Endothelial cell of umbilical vein (primary cell): ENCODE measurements around the gene ANKUB1.

Experiments
- POLR2A ChIP-seq: IDR thresholded peaks from 2 replicates; pipeline ENCODE4 v1.6.1; 2012; ENCODE audit warnings: low read depth, mild to moderate bottlenecking, control low read depth, low read length
- POLR2AphosphoS5 ChIP-seq: IDR thresholded peaks from 2 replicates; pipeline ENCODE4 v1.6.1; 2012; ENCODE audit warnings: low read depth, mild to moderate bottlenecking, control low read depth, low read length, moderate library complexity; ENCODE audit not compliant: insufficient read depth
- TF ChIP-seq, protein P1 (sequence below), 2 donors: IDR thresholded peaks; 1 replicate in 1 of 2; 2 replicates in 1 of 2; pipeline ENCODE4 v1.5.1; 2011; ENCODE audit warnings: low read length in 2 of 2, mild to moderate bottlenecking in 2 of 2, moderate library complexity in 2 of 2, control low read depth in 1 of 2, inconsistent platforms in 1 of 2, low read depth in 1 of 2; ENCODE audit not compliant: insufficient read depth in 1 of 2; ENCODE audit errors: extremely low read depth in 1 of 2

DNA sequence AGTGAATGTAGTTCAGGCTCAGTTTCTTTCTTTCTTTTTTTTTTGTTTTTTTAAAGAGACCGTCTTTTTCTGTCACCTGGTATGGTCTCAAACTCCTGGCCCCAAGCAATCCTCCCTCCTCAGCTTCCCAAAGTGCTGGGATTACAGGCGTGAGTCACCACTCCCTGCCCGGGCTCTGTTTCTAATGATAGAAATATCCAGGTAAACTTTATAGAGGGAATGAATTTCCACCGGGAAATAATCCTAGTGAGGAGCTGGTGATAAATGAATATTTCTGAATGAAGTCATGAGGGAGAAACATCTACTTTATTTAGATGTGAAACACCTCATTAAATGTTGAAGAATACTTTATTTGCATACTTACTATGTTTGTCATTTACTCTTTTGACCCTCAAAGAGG lies 27.8 kb upstream of the ANKUB1 start:
- TF ChIP-seq, protein P1, sequence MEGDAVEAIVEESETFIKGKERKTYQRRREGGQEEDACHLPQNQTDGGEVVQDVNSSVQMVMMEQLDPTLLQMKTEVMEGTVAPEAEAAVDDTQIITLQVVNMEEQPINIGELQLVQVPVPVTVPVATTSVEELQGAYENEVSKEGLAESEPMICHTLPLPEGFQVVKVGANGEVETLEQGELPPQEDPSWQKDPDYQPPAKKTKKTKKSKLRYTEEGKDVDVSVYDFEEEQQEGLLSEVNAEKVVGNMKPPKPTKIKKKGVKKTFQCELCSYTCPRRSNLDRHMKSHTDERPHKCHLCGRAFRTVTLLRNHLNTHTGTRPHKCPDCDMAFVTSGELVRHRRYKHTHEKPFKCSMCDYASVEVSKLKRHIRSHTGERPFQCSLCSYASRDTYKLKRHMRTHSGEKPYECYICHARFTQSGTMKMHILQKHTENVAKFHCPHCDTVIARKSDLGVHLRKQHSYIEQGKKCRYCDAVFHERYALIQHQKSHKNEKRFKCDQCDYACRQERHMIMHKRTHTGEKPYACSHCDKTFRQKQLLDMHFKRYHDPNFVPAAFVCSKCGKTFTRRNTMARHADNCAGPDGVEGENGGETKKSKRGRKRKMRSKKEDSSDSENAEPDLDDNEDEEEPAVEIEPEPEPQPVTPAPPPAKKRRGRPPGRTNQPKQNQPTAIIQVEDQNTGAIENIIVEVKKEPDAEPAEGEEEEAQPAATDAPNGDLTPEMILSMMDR (IDR thresholded peaks at IDR 0.05; ENCODE audit: extremely low read depth in 1 of 2, insufficient read depth in 1 of 2, low read depth in 1 of 2, low read length in 2 of 2) = no peak
- TF ChIP-seq POLR2A (no peak), POLR2AphosphoS5 (no peak)
